GM12878 (cell line): ENCODE results near the gene LRRC59. TPM values are rescaled to one million over a fixed set of nuclear protein-coding genes. Genes with fewer than 3 reads are reported as not detected.

Experiments used
- ATAC-seq: fragments of 200-7000 bp; cut with Tn5 transposase; 3 replicates; pipeline ENCODE4 v1.9.1; 2020; ENCODE audit warnings: mild to moderate bottlenecking, moderate library complexity
- BruUV-seq: library from RNA; stranded (reverse); fragments of 400-500 nt; replicated peaks from 2 replicates; lab custom pipeline; 2021; lab: Mats Ljungman, UMichigan
- CTCF ChIA-PET: fragments of 300-600 bp; sonication (Branson Sonifier 250); formaldehyde crosslinking; extraction: SDS; loops from one replicate; lab custom pipeline; 2021; ENCODE audit warnings: inconsistent platforms; lab: Yijun Ruan, JAX
- POLR2A ChIA-PET: fragments of 350-600 bp; formaldehyde crosslinking; extraction: SDS; loops from one replicate; lab custom pipeline; 2021; ENCODE audit warnings: inconsistent platforms; lab: Charles Lee
- RAD21 ChIA-PET: fragments of 300-600 bp; sonication (Branson Sonifier 250); formaldehyde crosslinking; loops from one replicate; lab custom pipeline; 2023; ENCODE audit warnings: antibody characterized with exemption; ENCODE audit not compliant: unreplicated experiment; lab: Charles Lee
- SMC1A ChIA-PET: fragments of 300-600 bp; sonication (Branson Sonifier 250); formaldehyde crosslinking; loops from one replicate; lab custom pipeline; 2023; ENCODE audit not compliant: unreplicated experiment, uncharacterized antibody; lab: Charles Lee
- DNase-seq: peaks from one replicate; pipeline ENCODE4 v3.0.0-alpha.2; 2011; ENCODE audit warnings: low read depth, low spot score
- FAIRE-seq: peaks from 3 replicates; lab custom pipeline; 2011; peaks lifted over from hg19 to GRCh38; lab: Jason Lieb, UNC
- H2AFZ ChIP-seq: 2 replicates; pipeline ENCODE4 v1.6.0; 2011; ENCODE audit warnings: low read depth, low read length, control low read depth; ENCODE audit not compliant: control insufficient read depth
- H3K27ac ChIP-seq: 2 replicates; pipeline ENCODE4 v1.5.1; 2011; ENCODE audit warnings: control low read depth; ENCODE audit not compliant: control insufficient read depth, insufficient read depth
- H3K27me3 ChIP-seq, 2 experiments: replicated peaks in 1 of 2; 2 replicates each; pipeline versions ENCODE4 v1.6.0 to v1.6.1; 2011; ENCODE audit warnings: low read length in 1 of 2; ENCODE audit not compliant: control insufficient read depth in 2 of 2, insufficient read depth in 2 of 2
- H3K36me3 ChIP-seq, 2 experiments: 2 replicates each; pipeline ENCODE4 v1.5.1; 2011; ENCODE audit warnings: low read length in 1 of 2; ENCODE audit not compliant: control insufficient read depth in 2 of 2, insufficient read depth in 2 of 2
- H3K4me1 ChIP-seq: 2 replicates; pipeline ENCODE4 v1.6.1; 2011; ENCODE audit warnings: mild to moderate bottlenecking, low read length, moderate library complexity, mixed read lengths; ENCODE audit not compliant: control insufficient read depth, insufficient read depth
- H3K4me2 ChIP-seq: 2 replicates; pipeline ENCODE4 v1.6.0; 2011; ENCODE audit warnings: control low read depth; ENCODE audit not compliant: control insufficient read depth, insufficient read depth
- H3K4me3 ChIP-seq: fragments of 200-600 bp; sonication (generic); 2 replicates; pipeline ENCODE4 v1.5.1; 2016
- H3K79me2 ChIP-seq: 2 replicates; pipeline ENCODE4 v1.6.0; 2011; ENCODE audit warnings: low read length; ENCODE audit not compliant: control insufficient read depth, insufficient read depth
- H3K9ac ChIP-seq: 2 replicates; pipeline ENCODE4 v1.8.0; 2011; ENCODE audit warnings: low read length, control low read depth, mixed read lengths; ENCODE audit not compliant: control insufficient read depth, insufficient read depth
- H3K9me3 ChIP-seq: replicated peaks from 3 replicates; pipeline ENCODE4 v1.5.1; 2011; ENCODE audit warnings: mild to moderate bottlenecking, low read length; ENCODE audit not compliant: control insufficient read depth, insufficient read depth
- H4K20me1 ChIP-seq: 2 replicates; pipeline ENCODE4 v1.6.0; 2011; ENCODE audit not compliant: control insufficient read depth, insufficient read depth
- CHD1 ChIP-seq: IDR thresholded peaks from 2 replicates; pipeline ENCODE4 v1.6.1; 2012; ENCODE audit warnings: low read depth, low read length, improper control_type of control experiment
- EP300 ChIP-seq, 2 experiments: fragments of 150-350 bp in 1 of 2; IDR thresholded peaks; 2 replicates each; pipeline ENCODE4 v1.6.1; 2011 to 2012; ENCODE audit warnings: low read depth in 2 of 2, low read length in 2 of 2, borderline replicate concordance in 1 of 2, improper control_type of control experiment in 1 of 2, inconsistent platforms in 1 of 2; ENCODE audit not compliant: control insufficient read depth in 1 of 2
- HCFC1 ChIP-seq: fragments of 150-350 bp; IDR thresholded peaks from 2 replicates; pipeline ENCODE4 v1.6.1; 2014; ENCODE audit warnings: low read length
- HDGF ChIP-seq: fragments of 450-650 bp; IDR thresholded peaks from 2 replicates; pipeline ENCODE4 v1.6.1; 2016; ENCODE audit warnings: antibody characterized with exemption
- JUND ChIP-seq: IDR thresholded peaks from 2 replicates; pipeline ENCODE4 v1.6.1; 2012; ENCODE audit warnings: low read depth, mild to moderate bottlenecking, low read length, improper control_type of control experiment, moderate library complexity
- MEF2A ChIP-seq: IDR thresholded peaks from 2 replicates; pipeline ENCODE4 v1.6.1; 2011; ENCODE audit warnings: low read depth, mild to moderate bottlenecking, low read length, moderate library complexity; ENCODE audit not compliant: insufficient read depth
- SMAD5 ChIP-seq: IDR thresholded peaks from 2 replicates; pipeline ENCODE4 v1.6.1; 2016; ENCODE audit warnings: antibody characterized with exemption, low read depth
- TBL1XR1 ChIP-seq: IDR thresholded peaks from 2 replicates; pipeline ENCODE4 v1.6.1; 2012; ENCODE audit warnings: low read depth, low read length, improper control_type of control experiment
- WGBS: methylation state at CpG from one replicate; pipeline ENCODE4 v1.1.6; 2016; ENCODE audit warnings: low lambda C conversion rate; ENCODE audit not compliant: insufficient replicate concordance, insufficient coverage; ENCODE audit errors: missing lambda C conversion rate; 5-methylcytosine and 5-hydroxymethylcytosine counted together
- in situ Hi-C: fragments of 300-500 bp; cut with MboI; formaldehyde crosslinking; loops from 9 replicates; pipeline ENCODE4 v1.14.3; 2018; ENCODE audit warnings: mixed read lengths
- intact Hi-C: fragments of 100-400 bp; cut with micrococcal nuclease; formaldehyde crosslinking; loops from one replicate; pipeline ENCODE4 v1.14.2; 2022; ENCODE audit not compliant: unreplicated experiment
- polyA plus RNA-seq, 11 experiments: library from polyadenylated mRNA; depleted of rRNA in 4 of 11; unstranded in 6 of 11; stranded (reverse) in 5 of 11; fragments of >200 nt; fragmentation: Nextera tagmentation in 4 of 11; fragmentation: Illumina TruSeq in 1 of 11; extraction: Ambion mirVana in 4 of 11; extraction: Trizol in 1 of 11; gene quantifications; 1 replicate in 1 of 11; 2 replicates in 10 of 11; pipeline versions ENCODE4 v1.2.1 to v1.2.3, GENCODE V29; 2011 to 2016; ENCODE audit warnings: inconsistent platforms in 2 of 11, missing spikeins in 2 of 11, low read depth in 1 of 11
- total RNA-seq, 4 experiments: library from RNA; depleted of rRNA in 3 of 4; stranded (reverse); fragments of >200 nt in 3 of 4; fragmentation: Illumina TruSeq in 1 of 4; extraction: Trizol in 1 of 4; gene quantifications; 2 replicates each; pipeline versions ENCODE4 v1.2.1 to v1.2.3, GENCODE V29; 2013 to 2021
- TF ChIP-seq, protein P1 (sequence below): fragments of 150-350 bp; IDR thresholded peaks from 2 replicates; pipeline ENCODE4 v1.6.1; 2016; ENCODE audit warnings: low read depth, low read length
- TF ChIP-seq, protein P2 (sequence below): fragments of 450-650 bp; IDR thresholded peaks from 2 replicates; pipeline ENCODE4 v1.6.1; 2018; ENCODE audit warnings: mild to moderate bottlenecking, low read depth, moderate library complexity; ENCODE audit not compliant: partially characterized antibody
- TF ChIP-seq, protein P3 (sequence below): IDR thresholded peaks from 2 replicates; pipeline ENCODE4 v1.6.1; 2012; ENCODE audit warnings: low read depth, low read length, improper control_type of control experiment
- TF ChIP-seq, protein P4 (sequence below): fragments of 450-650 bp; IDR thresholded peaks from 2 replicates; pipeline ENCODE4 v1.6.1; 2016; ENCODE audit warnings: mild to moderate bottlenecking
- TF ChIP-seq, protein P5 (sequence below): IDR thresholded peaks from 2 replicates; pipeline ENCODE4 v1.6.1; 2011; ENCODE audit warnings: low read depth, low read length, improper control_type of control experiment, borderline replicate concordance

LRRC59 gene
- total and polyA plus RNA-seq, 10 of the 15 experiments (the other 5 are each of a cell fraction or from before 2014, with no cell fraction given) = 8.8 to 82.2 (median 63.0) TPM

DNA sequence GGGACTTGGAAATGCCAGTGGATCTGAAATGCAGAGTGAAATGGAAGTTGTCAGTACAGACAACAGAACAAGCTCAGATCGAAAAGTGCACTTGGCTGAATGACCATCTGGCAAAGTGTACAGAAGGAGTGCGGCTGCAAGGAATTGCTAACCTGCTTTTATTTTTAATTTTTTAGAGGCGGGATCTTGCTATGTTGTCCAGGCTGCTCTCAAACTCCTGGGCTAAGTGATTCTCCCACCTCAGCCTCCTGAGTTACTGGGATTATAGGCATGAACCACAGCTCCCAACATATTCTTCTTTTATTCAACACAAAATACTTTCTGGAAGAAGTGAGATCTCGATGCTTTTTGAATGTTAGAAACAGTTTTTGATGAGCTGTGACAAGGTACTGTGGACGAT, 3.6 kb downstream of the LRRC59 start:
- ChIA-PET CTCF (interaction anchor here (0.8 to 2.4 kb wide), 2 partner anchors 32 to 359 kb away, joined by 3 to 12 read pairs; no protein-coding TSS in a partner anchor), POLR2A (no interaction called here), RAD21 (no interaction called here), SMC1A (interaction anchor here (1.2 to 1.6 kb wide), 3 partner anchors 12 to 34 kb away, joined by 3 to 5 read pairs (median 4); no protein-coding TSS in a partner anchor)
- TF ChIP-seq CHD1 (no peak), SMAD5 (no peak), EP300 (IDR thresholded peaks at IDR 0.05; ENCODE audit: borderline replicate concordance in 1 of 2, control insufficient read depth in 1 of 2, low read depth in 2 of 2, low read length in 2 of 2) (no peak), HCFC1 (no peak), JUND (no peak), TBL1XR1 (no peak), MEF2A (no peak), HDGF (no peak)
- TF ChIP-seq, protein P1, sequence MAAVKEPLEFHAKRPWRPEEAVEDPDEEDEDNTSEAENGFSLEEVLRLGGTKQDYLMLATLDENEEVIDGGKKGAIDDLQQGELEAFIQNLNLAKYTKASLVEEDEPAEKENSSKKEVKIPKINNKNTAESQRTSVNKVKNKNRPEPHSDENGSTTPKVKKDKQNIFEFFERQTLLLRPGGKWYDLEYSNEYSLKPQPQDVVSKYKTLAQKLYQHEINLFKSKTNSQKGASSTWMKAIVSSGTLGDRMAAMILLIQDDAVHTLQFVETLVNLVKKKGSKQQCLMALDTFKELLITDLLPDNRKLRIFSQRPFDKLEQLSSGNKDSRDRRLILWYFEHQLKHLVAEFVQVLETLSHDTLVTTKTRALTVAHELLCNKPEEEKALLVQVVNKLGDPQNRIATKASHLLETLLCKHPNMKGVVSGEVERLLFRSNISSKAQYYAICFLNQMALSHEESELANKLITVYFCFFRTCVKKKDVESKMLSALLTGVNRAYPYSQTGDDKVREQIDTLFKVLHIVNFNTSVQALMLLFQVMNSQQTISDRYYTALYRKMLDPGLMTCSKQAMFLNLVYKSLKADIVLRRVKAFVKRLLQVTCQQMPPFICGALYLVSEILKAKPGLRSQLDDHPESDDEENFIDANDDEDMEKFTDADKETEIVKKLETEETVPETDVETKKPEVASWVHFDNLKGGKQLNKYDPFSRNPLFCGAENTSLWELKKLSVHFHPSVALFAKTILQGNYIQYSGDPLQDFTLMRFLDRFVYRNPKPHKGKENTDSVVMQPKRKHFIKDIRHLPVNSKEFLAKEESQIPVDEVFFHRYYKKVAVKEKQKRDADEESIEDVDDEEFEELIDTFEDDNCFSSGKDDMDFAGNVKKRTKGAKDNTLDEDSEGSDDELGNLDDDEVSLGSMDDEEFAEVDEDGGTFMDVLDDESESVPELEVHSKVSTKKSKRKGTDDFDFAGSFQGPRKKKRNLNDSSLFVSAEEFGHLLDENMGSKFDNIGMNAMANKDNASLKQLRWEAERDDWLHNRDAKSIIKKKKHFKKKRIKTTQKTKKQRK = no peak
- TF ChIP-seq, protein P2, sequence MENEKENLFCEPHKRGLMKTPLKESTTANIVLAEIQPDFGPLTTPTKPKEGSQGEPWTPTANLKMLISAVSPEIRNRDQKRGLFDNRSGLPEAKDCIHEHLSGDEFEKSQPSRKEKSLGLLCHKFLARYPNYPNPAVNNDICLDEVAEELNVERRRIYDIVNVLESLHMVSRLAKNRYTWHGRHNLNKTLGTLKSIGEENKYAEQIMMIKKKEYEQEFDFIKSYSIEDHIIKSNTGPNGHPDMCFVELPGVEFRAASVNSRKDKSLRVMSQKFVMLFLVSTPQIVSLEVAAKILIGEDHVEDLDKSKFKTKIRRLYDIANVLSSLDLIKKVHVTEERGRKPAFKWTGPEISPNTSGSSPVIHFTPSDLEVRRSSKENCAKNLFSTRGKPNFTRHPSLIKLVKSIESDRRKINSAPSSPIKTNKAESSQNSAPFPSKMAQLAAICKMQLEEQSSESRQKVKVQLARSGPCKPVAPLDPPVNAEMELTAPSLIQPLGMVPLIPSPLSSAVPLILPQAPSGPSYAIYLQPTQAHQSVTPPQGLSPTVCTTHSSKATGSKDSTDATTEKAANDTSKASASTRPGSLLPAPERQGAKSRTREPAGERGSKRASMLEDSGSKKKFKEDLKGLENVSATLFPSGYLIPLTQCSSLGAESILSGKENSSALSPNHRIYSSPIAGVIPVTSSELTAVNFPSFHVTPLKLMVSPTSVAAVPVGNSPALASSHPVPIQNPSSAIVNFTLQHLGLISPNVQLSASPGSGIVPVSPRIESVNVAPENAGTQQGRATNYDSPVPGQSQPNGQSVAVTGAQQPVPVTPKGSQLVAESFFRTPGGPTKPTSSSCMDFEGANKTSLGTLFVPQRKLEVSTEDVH = no peak
- TF ChIP-seq, protein P3, sequence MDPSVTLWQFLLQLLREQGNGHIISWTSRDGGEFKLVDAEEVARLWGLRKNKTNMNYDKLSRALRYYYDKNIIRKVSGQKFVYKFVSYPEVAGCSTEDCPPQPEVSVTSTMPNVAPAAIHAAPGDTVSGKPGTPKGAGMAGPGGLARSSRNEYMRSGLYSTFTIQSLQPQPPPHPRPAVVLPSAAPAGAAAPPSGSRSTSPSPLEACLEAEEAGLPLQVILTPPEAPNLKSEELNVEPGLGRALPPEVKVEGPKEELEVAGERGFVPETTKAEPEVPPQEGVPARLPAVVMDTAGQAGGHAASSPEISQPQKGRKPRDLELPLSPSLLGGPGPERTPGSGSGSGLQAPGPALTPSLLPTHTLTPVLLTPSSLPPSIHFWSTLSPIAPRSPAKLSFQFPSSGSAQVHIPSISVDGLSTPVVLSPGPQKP = no peak
- TF ChIP-seq, protein P4, sequence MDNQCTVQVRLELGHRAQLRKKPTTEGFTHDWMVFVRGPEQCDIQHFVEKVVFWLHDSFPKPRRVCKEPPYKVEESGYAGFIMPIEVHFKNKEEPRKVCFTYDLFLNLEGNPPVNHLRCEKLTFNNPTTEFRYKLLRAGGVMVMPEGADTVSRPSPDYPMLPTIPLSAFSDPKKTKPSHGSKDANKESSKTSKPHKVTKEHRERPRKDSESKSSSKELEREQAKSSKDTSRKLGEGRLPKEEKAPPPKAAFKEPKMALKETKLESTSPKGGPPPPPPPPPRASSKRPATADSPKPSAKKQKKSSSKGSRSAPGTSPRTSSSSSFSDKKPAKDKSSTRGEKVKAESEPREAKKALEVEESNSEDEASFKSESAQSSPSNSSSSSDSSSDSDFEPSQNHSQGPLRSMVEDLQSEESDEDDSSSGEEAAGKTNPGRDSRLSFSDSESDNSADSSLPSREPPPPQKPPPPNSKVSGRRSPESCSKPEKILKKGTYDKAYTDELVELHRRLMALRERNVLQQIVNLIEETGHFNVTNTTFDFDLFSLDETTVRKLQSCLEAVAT = no peak
- TF ChIP-seq, protein P5, sequence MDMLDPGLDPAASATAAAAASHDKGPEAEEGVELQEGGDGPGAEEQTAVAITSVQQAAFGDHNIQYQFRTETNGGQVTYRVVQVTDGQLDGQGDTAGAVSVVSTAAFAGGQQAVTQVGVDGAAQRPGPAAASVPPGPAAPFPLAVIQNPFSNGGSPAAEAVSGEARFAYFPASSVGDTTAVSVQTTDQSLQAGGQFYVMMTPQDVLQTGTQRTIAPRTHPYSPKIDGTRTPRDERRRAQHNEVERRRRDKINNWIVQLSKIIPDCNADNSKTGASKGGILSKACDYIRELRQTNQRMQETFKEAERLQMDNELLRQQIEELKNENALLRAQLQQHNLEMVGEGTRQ = no peak
- no peaks in the 10 kb centered on the region for H3K27me3 ChIP-seq
- H3K9me3 ChIP-seq = no peaks in the 10 kb centered on the region
- peaks cover 22 to 34% of the 10 kb centered on the region in 2 experiments for H3K36me3 ChIP-seq
- no peak overlapping the region for H3K4me2 ChIP-seq
- intact Hi-C loops (no loop called here), in situ Hi-C loops (no loop called here)
- H3K4me1 ChIP-seq = peaks cover 16% of the 10 kb centered on the region
- DNase-seq = no peak
- H3K9ac ChIP-seq = no peak overlapping the region
- FAIRE-seq = no peak
- no peak for ATAC-seq
- BruUV-seq = no TSS peak
- no peaks in the 10 kb centered on the region for H4K20me1 ChIP-seq
- WGBS = 82% methylated on average over 5 of the region's 5 CpGs
- H3K27ac ChIP-seq = no peak overlapping the region
- no peak overlapping the region for H3K4me3 ChIP-seq
- H2AFZ ChIP-seq = no peak overlapping the region
- peaks cover 37% of the 10 kb centered on the region for H3K79me2 ChIP-seq
